ENCODE data around the gene PCSK6.
"Not testable (repeated sequence)": the region's sequence is repeated elsewhere in the genome, so short reads cannot be mapped to it uniquely, and the experiment has no call there.

Gene PCSK6

DNA sequence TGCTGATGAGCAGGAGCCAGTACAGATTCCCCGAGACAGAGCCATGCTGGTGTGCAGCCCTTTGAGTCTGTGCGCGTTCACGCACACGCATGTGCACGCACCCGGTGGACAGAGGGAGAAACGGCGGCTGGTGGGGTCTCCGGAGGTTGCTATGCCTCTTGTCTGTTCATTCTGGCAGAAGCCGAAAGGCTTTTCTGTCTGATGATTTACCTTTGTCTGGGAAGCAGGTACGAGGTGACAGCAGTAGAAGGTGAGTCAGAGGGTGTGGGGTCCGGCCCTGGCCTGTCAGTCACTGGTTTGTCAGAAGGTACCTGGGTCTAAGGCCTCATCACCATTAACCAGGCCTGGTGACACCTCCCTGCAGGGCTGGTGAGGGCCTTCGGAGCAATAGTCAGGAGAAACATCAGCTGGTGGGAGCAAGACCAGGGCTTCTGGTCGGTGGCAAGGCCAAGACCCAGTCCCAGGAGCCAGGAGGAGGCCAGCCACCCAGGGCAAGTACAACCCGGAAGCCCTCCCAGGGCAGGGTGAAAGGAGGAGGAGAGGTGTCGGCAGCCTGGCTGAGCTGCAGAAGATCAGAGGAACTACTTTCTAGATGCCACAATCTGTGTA, 7.5 kb downstream of the PCSK6 start:
- DNase-seq (ENCODE audit: low read depth) = no peak

DNA sequence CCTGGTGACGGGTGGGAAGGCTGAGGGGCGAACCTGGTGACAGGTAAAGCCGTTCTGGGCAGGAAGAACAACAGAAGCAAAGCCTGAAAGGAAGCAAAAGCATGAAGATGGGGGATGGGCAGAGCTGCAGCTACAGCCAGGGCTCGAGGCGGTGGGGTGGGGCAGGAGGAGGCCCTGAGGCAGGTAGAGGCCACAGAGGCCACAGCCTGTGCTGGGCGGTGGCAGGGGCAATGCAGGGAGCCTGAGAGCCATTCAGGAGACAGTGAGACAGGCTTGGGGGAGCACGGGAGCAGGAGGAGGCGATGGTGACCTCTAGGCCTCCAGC, 8.2 kb downstream of the PCSK6 start:
- DNase-seq (ENCODE audit: low read depth) = no peak

DNA sequence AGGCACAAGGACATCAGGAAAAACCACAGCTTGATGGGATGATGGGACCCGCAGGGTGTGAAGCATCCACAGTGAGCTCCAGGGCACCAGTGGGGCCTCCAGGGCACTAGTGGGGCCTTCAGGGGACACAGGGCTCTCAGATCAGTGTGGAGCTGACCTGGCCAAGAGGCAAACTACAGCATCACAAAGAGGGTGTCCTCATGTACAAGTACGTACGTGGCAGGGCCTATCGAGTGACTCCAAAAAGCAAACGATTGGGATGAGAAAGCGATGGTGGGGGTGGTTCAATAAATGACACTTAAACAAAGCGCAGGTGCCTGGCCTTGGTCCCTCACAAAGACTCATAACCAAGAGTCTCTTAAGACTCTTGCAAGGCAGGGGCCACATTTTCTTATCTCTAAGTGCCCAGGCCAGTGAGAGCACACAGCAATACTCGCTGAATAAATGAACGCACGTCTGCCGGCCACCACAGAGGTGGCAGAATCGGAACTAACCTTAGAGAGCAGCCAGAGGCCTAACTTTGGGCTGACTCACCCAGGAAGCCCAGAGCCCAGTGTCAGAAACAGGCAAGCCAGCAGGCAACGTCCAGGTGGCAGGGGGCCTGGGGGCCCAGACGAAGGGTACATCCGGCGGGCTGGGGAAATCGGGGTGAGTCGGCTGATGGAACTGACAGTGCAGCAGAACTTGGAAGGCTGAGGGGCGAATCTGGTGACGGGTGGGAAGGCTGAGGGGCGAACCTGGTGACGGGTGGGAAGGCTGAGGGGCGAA, 8.7 kb downstream of the PCSK6 start:
- DNase-seq (ENCODE audit: low read depth) = no peak

DNA sequence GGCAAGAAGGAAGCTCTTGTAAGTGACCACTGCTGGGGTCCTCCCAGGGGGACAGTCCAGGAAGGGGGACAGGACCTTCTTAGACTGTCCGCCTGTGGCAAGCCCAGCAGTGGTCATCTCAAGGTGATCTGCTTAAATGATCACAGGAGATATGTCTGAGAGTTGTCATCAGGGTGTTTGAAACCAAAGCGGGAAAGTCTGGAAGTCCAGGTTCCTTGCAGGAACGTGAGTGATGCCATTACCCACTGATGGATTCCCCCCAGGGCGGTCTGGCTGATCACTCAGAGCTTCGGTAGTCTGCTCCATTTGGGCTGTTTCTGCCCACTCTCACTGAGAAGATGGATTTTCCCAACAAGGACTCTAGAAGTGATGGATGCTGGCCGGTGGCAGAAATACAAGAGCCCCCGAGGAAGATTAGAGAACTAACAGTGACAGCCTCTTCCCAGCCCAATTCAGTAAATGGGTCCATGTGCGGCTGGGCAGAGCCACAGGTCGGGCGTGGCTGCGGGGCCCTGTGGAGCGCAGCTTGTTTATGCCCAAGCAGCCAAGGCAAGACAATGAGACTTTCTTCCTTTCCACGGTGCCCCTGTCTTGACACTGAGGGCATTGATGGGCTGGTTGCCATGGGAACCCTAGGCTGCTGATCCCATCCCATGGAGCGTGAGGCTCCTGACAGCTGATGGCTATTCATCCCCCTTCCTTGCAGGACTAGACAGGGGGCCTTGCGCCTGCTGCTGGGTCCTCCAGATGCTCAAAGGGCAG, 9.5 kb downstream of the PCSK6 start:
- DNase-seq (ENCODE audit: low read depth) = no peak

DNA sequence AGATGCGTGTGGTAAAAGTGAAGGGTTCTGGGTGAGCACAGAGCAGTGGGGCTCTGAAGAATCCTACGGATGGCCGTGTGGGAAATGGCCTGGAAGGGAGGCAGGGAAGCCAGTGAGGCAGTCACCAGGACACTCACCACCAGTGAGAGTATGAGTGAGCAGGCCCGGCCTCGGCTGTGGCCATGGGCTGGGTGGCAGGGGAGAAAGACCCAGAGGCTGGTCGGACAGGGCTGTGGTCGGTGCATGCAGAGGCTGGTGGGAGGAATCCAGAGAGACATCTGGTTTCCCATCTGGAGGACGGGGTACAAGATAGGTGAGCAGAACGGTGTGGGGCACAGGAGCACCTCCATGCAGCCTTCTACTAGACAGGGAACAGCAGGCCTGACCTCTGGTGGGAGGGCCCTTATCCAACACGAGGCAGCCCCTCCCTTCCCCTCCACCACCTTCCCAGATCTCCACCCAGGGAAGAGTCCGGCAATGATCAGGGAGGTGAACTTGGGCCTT, 10.1 kb downstream of the PCSK6 start:
- no peak for DNase-seq (ENCODE audit: low read depth)

DNA sequence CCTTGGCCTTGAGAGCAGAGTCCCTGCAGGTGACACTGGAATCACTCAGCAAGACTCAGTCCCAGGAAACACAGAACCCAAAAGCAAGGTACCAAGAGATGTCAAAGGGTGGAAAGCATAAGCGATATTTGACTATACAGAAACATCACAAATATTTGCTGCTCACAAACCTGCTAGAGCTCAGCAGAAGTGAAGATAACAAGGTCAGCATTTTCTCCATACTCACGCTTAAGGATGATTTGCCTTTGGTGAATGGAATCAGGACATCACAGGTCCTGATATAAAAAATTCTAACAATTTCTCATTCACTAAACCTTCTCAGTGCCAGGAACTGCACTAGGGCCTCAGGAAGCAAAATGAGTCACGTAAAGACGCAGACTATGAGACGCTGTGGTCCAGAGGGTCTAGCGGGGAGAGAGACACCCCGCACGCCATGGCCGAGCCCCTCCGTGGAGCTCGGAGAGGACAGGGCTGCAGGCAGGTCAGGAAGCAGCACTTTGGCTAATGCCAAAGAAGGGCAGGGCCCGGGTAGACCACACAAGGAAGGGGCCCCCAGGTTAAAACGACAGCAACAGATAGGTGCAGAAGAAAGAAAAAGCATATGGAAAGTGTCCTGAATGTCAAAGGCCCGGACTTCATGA, 10.7 kb downstream of the PCSK6 start:
- DNase-seq (ENCODE audit: low read depth) = no peak

DNA sequence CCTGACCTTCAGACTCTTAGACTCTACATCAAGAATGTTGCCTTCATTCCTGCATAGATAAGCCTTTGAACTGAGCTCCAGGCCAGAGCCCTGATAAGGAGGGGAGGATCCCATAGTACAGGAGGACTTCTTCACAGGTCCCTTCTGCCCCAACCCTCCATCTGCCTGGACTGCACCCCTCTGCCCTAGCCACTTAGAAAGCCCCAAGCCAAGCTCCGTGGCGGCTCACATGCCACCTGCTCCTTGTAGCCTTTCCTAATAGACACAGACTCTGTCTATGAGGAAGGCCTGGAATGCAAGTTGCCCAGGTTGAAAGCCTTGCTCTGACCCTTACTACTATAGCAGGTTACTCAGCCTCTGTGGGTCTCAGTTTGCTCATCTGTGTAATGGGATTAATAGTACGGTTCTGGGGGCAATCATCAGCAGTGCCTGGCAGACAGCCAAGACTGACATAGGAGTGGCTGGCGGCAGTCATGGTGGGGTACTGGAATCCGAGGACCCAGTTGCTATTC, 11.6 kb downstream of the PCSK6 start:
- DNase-seq (ENCODE audit: low read depth) = no peak

DNA sequence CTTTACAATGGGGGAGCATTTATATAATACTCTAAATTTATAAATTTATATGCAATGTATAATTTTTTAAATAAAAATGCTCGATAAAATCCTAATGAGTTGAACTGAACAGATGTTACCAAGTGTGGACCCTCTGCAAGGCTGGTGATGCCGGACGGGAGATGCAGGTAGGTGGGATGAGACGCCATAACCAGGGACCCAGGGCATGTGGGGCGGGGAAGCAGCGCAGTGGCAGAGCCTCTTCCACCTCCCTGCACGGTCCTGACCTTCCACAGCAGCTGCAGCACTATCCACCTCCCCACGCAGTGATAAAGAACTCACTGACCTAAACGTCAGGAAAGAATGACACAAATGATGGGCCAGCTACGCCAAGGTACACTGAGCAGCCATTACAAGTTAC, 12.8 kb downstream of the PCSK6 start:
- DNase-seq (ENCODE audit: low read depth) = no peak

DNA sequence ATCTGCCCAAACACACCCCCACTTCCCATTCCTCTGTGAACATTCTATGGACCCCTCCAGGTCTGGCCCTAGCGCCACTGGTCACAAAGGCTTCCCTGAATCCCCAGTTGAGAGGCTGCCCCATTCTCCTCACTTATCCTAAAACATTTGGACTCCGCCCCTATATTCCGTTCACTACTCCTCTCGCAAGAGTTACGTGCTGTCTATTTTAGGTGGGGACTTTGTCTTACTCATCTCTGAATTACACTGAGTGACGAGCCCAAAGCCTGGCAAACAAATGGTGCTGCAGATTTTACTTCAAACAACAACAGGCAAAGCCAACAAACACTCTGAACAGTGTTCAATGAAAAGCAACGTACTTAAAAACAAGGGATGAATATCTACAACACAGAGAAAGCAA, 14.5 kb downstream of the PCSK6 start:
- DNase-seq (ENCODE audit: low read depth) = no peak

DNA sequence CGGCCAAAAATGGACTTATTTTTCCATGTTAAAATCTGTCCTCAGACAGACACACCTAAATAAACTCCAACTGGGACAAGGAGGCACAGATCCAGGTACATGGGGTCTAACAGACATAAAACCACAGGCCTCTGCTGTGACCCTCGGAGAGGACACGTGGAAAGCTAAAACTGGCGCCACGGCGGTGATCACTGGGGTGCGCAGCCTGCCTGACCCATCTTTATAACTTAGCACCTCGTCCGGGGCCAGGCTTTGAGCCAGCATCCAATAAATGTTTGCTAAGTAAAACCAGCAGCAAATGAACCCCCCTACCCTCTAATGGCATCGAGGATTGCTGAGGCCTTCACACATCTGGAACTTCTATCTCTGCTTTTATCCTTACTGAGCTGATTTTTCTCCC, 15.3 kb downstream of the PCSK6 start:
- no peak for DNase-seq (ENCODE audit: low read depth)

DNA sequence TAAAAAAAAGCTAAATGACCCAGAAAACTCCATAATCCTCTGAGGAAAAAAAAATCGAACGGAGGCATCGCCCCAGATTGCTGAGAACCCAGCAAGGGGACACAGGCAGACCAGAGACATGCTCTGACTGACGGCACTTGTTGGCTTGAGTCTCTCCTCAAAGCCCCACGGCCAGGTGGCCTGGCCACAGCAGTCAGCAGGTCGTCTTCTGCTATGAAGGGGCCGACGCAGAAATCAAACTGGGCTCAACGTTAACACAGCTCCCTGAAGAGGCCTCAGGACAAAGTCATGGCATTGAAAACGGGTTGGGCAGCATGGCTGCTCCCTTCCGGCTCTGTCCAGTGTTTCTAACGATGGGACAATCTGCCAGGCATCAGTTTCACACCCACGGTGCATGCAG, 17.5 kb downstream of the PCSK6 start:
- DNase-seq (ENCODE audit: low read depth) = no peak

DNA sequence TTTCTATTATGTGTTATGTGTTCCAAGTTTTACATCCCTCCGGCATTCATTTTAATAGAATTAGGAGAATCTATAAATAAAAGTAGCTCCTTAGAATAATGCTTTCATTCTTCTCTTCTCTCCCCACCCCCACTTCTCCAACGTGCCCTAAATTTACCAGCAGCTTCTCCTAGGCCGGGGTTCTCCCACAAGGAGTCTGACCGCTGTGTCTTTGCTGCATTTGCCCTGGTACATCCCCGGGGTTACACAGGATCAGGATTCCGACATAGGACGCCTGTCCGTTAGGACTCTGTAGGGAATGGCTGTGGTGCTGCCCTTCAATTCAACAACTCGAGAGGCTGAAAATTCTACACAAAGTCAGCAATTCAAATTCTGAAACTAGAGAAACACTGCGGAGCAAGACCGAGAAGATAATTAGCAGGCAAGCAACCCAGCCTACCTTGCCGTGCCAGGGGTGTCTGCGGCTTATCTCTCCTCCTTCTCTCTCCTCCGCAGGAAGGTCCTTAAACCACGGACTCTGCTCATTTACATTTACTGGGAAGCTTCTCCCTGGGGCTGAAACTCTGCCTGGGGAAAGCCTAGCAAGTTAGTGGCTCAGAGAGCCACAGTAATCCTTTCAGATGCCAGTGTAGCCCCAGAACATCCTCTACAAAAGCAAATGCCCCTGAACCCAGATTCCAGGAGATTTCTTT, 18.8 kb downstream of the PCSK6 start:
- DNase-seq (ENCODE audit: low read depth) = no peak

DNA sequence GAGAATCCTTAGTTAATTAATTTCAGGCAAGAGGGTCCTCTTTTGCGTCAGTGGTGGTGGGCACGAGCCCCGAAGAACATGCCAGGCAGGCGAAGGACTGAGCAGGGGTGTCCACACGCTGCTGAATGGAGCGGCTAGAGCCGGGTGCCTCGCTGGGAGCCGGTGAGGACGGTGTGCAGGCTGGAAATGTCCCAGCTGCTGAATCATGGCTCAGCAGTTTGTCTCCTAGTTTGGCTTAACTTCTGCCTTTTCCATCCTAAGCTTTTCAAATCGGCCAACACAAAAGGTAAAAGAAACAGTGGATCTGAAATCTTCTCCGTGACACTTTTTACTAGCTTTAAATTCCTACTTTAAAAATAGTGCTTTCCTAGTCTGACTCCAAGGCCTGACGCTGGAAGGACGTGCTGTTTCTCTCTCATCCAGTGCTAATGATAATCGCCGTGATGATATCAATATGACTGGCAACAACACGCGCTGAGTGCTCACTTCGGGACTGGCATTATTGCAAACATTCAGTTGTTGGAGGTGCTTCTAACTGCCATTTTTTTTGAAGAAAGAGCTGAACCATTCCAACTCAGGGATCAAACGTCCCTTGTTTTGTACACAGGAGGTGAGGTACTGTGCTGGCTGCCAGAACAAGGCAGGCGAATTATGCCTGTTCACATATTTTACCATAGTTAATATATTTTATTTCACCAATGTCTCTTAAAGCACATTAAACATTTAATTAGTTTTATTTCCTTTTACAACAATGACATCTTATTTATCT, 19.8 kb downstream of the PCSK6 start:
- DNase-seq (ENCODE audit: low read depth) = no peak

DNA sequence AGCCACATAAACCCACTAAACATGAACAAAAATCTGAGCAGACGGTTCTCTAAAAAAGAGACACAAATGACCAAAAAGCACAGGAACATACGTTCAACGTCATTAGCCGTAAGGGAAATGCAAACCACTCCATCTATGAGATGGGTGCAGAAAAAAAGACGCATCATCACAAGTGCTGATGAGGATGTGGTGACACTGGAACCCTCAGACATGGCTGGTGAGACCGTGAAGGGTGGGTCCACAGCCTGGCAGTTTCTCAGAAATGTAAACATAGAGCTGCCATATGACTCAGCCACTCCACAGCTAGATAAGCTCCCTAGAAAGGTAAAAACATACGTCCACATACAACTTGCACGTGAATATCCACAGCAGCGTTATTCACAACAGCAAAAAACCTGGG, 23.3 kb downstream of the PCSK6 start:
- no peak for DNase-seq (ENCODE audit: low read depth)

DNA sequence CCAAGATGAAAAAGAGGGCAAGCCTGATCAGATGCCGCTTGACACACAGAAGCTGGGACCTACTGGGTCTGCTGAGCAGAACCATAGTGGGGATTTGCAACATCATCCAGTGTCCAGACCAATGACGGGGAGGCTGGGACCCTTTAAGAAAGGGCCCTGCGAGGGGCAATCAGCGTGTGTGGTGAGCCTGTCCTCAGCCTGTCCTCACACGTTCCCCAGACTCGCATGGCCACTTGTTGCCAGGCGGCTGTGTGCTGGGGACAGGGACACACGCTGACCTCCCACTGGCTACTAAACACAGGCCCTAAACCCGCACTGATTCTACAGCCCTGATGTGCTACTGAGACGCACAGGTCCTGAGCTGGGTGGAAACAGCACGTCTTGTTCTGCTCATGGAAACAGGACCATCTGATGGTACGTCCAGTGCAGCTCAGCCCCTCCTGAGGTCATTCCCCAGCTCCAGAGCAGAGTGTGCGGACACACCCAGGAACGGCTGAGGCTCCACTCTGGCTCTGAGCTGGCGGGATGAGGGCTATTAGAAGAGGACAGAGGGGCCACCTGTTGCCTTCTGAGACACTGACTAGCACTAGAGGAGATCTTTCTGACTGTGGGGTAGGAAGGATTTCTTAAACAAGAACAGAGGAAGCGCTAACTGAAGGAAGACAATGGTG, 24.4 kb downstream of the PCSK6 start:
- no peak for DNase-seq (ENCODE audit: low read depth)

DNA sequence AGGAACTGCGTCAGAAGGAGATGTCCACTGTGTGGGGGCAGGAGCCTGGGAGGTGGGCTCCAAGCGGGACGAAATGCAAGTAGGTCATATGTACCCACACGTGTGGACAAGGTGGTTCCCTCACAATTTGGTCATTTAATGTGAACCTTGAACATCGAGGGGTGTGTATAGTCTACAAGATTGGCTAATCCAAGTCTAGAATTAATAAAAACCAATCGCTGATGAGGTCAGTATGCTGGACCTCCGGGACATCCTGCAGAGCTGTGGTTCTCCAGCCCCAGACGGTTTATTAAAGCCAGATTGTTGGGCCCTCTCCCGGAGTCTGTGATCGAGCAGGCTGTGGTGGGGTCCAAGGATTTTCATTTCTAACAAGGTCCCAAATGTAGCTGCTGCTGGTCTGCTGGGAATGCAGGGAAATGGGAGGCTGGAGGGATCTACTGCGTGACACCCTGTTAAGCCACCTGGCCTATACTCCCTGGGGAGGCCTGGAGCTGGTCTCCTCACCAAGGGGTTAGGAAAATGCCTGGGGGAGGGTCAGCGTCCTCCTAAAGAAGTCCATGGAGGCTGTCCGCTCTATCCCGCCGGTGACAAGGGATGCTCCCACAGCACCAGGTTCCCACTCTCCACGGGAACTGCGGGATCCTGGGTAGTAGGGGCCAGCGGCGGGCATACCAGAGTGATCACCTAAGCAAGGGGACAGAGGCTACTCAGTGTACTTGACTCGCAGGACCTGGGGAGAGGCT, 25.1 kb downstream of the PCSK6 start:
- DNase-seq (ENCODE audit: low read depth) = no peak

DNA sequence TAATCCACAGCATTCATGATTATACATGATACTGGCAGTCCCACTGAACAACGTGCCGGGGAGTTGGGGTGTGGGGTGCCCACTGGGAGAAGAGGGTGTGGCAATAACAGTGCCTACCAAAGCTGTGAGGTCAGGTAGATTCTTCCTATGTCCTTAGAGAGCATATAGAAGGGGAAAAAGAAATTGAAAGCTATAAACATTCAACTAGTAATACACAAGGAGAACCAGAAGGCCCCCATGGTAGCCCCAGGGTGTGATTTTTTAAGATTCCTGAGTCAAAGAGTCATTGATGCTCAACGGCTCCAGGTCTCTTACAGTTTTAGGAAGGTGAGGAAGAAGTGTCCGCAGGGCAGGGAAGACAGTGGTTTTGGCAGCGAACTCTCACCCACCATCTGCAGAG, 25.8 kb downstream of the PCSK6 start:
- DNase-seq (ENCODE audit: low read depth) = not testable (repeated sequence)

DNA sequence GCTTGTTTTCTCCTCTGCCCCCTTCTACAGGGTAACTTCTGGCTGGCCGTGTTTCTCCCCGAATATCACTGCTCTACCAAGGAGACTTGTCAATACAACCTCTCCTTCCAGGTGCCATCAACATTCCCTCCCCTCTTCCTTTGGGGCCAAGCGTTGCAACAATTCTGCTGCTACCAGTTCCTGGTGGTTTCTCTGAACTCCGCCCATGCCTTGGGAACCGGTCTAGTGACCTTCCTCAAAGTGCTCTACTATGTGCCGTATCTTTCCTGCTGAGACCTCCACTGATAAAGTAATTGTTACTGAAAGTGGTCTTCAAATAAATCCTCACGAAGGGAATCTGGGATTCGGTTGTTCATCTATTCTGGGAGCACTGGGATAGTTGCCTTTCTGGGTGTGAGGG, 26.2 kb downstream of the PCSK6 start:
- DNase-seq (ENCODE audit: low read depth) = no peak

DNA sequence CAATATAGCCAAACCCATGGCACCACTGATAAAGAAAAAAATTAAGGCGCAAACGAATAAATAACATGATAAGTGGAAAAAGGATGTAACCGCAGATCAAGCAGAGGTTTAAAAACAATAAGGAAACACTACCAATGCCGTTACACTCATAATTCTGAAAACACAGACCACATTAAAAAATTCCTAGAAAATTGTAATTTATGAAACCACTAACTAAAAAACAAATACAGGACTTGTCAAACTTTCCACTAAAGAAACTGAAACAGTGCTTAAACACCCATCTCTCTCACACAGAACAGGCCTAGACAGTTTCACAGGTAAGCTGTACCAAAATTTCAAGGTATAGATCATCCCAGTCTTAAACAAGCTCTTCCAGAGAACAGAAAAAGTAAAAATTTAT, 28.4 kb downstream of the PCSK6 start:
- DNase-seq (ENCODE audit: low read depth) = no peak
